NCI-H128 (cell line): ENCODE results near the gene TSEN2.

Experiments
- DNase-seq: peaks from one replicate; lab custom pipeline; 2025; ENCODE audit not compliant: unreplicated experiment; lab: John Stamatoyannopoulos, UW

The TSEN2 gene

DNA sequence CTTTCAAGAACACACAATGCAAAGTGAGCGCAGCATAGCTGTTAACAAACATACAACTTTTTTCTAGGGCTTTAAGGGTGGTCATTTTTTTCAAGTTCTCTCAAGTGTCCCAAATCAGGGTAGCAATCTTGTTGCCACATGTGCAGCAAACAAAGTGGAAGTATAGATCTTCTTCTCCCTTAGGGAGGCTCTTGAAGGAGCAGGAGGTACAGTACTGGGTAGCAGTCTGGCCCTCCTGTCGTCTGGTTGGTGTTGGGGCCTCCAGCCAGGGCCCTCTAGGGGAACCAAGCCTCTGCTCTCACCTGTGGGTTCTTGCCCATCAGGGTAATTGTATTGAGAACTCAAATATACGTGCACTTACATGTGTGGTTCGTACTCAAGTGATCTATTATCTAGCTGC is 98.5 kb downstream of the TSEN2 start:
- no peak for DNase-seq
